HG02973 (cell line): Measurements from ENCODE around the gene LBH.
A peak's percentile ranks its signal among the peaks of the same experiment; 100 is the strongest.

ENCODE experiments used
- ATAC-seq: cut with Tn5 transposase; IDR thresholded peaks from one replicate; pipeline ENCODE4 v1.9.1; 2021; ENCODE audit warnings: moderate library complexity; ENCODE audit not compliant: unreplicated experiment

LBH gene

GRCh38 chr2:30272286-30272685, 41.0 kb downstream of the LBH start:
- no peak for ATAC-seq

GRCh38 chr2:30272761-30273573, 41.6 kb downstream of the LBH start:
- no peak for ATAC-seq

GRCh38 chr2:30273574-30273929, 42.2 kb downstream of the LBH start:
- no peak for ATAC-seq

- no peak for ATAC-seq
Measured at GRCh38 chr2:30275256-30275655, 43.9 kb downstream of the LBH start.

- no peak for ATAC-seq
Measured at GRCh38 chr2:30276455-30276911, 45.1 kb downstream of the LBH start.

GRCh38 chr2:30277582-30277981, 46.2 kb downstream of the LBH start:
- ATAC-seq = no peak

- no peak for ATAC-seq
Measured at GRCh38 chr2:30278419-30278818, 47.1 kb downstream of the LBH start.

- ATAC-seq = no peak
Measured at GRCh38 chr2:30280596-30281434, 49.5 kb downstream of the LBH start.

- no peak for ATAC-seq
Measured at GRCh38 chr2:30282081-30282480, 50.7 kb downstream of the LBH start.

- ATAC-seq = no peak
Measured at GRCh38 chr2:30282721-30283120, 51.4 kb downstream of the LBH start.

GRCh38 chr2:30283931-30284565, 52.7 kb downstream of the LBH start:
- ATAC-seq = no peak

- ATAC-seq = no peak
Measured at GRCh38 chr2:30285758-30286157, 54.4 kb downstream of the LBH start.

GRCh38 chr2:30287190-30287840, 56.0 kb downstream of the LBH start:
- no peak for ATAC-seq

GRCh38 chr2:30287857-30288513, 56.7 kb downstream of the LBH start:
- ATAC-seq = peak; percentile 60

GRCh38 chr2:30288561-30288960, 57.2 kb downstream of the LBH start:
- no peak for ATAC-seq

- no peak for ATAC-seq
Measured at GRCh38 chr2:30293303-30293921, 62.1 kb downstream of the LBH start.

GRCh38 chr2:30294133-30294532, 62.8 kb downstream of the LBH start:
- ATAC-seq = no peak

- no peak for ATAC-seq
Measured at GRCh38 chr2:30296496-30296895, 65.2 kb downstream of the LBH start.

- peak; percentile 72 for ATAC-seq
Measured at GRCh38 chr2:30298302-30298701, 67.0 kb downstream of the LBH start.

GRCh38 chr2:30300122-30300455, 68.8 kb downstream of the LBH start:
- no peak for ATAC-seq
